ENCODE measurements around the gene OR8B2. TPM values are rescaled to one million over a fixed set of nuclear protein-coding genes. Genes with fewer than 3 reads are reported as not detected.

Gene OR8B2
- total RNA-seq, 4 donors from 2014 or later = not detected

DNA sequence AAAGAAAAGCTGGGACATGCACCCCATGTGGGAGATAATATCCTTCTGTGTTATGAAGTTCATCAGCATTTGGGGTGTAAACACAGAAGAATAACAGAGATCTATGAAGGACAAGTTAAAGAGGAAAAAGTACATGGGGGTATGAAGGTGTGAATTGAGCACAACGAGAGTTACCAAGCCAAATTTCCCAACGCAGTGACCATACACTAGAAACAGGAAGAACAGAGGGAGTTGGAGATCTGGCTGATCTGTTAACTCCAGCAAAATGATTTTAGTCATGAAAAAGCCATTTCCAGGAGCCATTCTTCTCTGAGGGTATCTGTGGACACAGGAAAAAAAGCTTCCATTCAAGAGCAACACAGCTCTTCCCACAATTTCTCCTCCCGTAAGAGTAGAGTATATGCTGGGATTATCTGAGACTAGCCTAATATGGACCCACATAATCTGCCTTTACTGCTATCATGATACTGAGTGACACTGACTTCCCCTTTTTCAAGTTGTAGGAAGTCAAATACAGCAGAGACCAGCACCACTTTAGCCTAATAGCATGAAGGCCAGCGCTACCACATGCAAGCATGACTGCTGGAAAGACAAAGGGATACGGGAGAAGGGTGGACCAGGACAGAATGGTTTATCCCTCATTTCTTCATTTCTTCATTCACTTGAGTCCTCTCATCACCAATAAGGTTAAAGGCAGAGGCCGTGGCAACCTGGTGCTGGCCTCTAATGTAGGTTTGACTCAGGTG lies 44.7 kb downstream of the OR8B2 start:
- TF ChIP-seq CTCF (IDR thresholded peaks at IDR 0.05 in 4 of 5, conservative IDR thresholded peaks at IDR 0.05 in 1 of 5) (no peak), POLR2A (IDR thresholded peaks at IDR 0.05) (no peak)
- Histone ChIP-seq H3K4me1 (no peaks in the 10 kb centered on the region), H3K4me3 (no peak overlapping the region), H3K36me3 (no peaks in the 10 kb centered on the region), H3K27me3 (no peaks in the 10 kb centered on the region), H3K27ac (no peak overlapping the region), H3K9me3 (no peaks in the 10 kb centered on the region)
- DNase-seq (no peak), ATAC-seq (no peak)
- intact Hi-C loops (cut with DNase I; ENCODE audit: low total_unique reads) = no loop called here
- in situ Hi-C loops (cut with MboI; ENCODE audit: low sequenced_read_pairs in 4 of 4) = no loop called here

Other genes with a start within 250 kb of the OR8B2 start
- not detected for gene OR10D3, start 201.2 kb downstream of the OR8B2 start, total RNA-seq
- gene OR8G1, start 143.4 kb downstream of the OR8B2 start, total RNA-seq = not detected
- gene OR8G5, start 128.1 kb downstream of the OR8B2 start, total RNA-seq = not detected
- gene OR8D1, start 70.5 kb downstream of the OR8B2 start, total RNA-seq = not detected
- not detected for gene OR8D2, start 64.3 kb downstream of the OR8B2 start, total RNA-seq
- gene OR8B3, start 14.5 kb upstream of the OR8B2 start, total RNA-seq = not detected
- not detected for gene OR8B4, start 40.4 kb upstream of the OR8B2 start, total RNA-seq
- not detected for gene OR8B8, start 61.2 kb upstream of the OR8B2 start, total RNA-seq
- gene OR8B12, start 159.2 kb upstream of the OR8B2 start, total RNA-seq = not detected
- gene OR8A1, start 185.5 kb upstream of the OR8B2 start, total RNA-seq = not detected
- not detected for gene PANX3, start 226.9 kb upstream of the OR8B2 start, total RNA-seq
- 10 to 100 TPM; 20.8 to 42.3 (median 25.6) TPM for gene TBRG1, start 238.4 kb upstream of the OR8B2 start, total RNA-seq

All from gastrocnemius medialis (tissue), 4 donors.